GM12873 (cell line): ENCODE data around the gene CABYR.

Experiments
- CTCF ChIP-seq: IDR thresholded peaks from 2 replicates; pipeline ENCODE4 v1.5.1; 2012; ENCODE audit warnings: low read depth, mild to moderate bottlenecking, moderate library complexity, low read length, control low read depth; ENCODE audit not compliant: insufficient read depth; ENCODE audit errors: missing control alignments

CABYR gene

GRCh38 chr18:24201699-24202687, 63.1 kb downstream of the CABYR start:
- no peak for TF ChIP-seq CTCF

GRCh38 chr18:24204904-24205303, 66.0 kb downstream of the CABYR start:
- TF ChIP-seq CTCF = no peak

- TF ChIP-seq CTCF = no peak
These were observed 69.6 kb downstream of the CABYR start for GRCh38 chr18:24208270-24209035.

- TF ChIP-seq CTCF = no peak
These were observed 70.7 kb downstream of the CABYR start for GRCh38 chr18:24209558-24209957.
